ENCODE data around the gene CDC14B. TPM values are rescaled to one million over a fixed set of nuclear protein-coding genes. Genes with fewer than 3 reads are reported as not detected.

The CDC14B gene
- total and polyA plus RNA-seq, 2 of the 4 experiments (the other 2 are of a cell fraction), result 9.7 to 26.3 TPM

DNA sequence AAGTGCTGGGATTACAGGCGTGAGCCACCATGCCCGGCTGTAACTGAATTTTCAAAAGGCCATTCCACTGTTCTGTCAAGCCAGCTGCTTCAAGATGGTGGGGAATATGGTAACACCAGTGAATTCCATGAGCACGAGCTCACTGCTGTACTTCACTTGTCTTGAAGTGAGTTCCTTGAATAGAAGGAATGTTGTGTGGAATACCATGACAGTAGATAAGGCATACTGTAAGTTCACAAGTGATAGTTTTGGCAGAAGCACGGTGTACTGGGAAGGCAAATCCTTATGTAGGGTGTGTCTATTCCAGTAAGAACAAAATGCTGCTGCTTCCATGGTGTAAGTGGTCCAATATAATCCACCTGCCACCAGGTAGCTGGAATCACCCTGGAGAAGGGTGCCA lies 42.1 kb upstream of the CDC14B start:
- Histone ChIP-seq H2AK5ac (ENCODE audit: low read depth, low read length) (no peak overlapping the region), H2AFZ (replicated peaks; ENCODE audit: low read length, poor library complexity) (no peak overlapping the region), H3K27ac (ENCODE audit: insufficient read depth, low read length) (no peak overlapping the region), H3K18ac (ENCODE audit: low read depth, low read length) (no peak overlapping the region), H2BK15ac (ENCODE audit: low read depth, low read length) (no peak overlapping the region), H2BK20ac (ENCODE audit: low read depth, low read length) (peak overlapping the region; percentile 35; the same call in 1 of the 2 replicates), H3K9ac (ENCODE audit: low read depth, low read length) (no peak overlapping the region), H3K56ac (ENCODE audit: extremely low read depth, insufficient read depth, low read length) (no peak overlapping the region), H3K4me2 (ENCODE audit: low read depth, low read length) (no peak overlapping the region), H3K27me3 (ENCODE audit: control insufficient read depth, insufficient read depth, low read length) (no peaks in the 10 kb centered on the region; the same call in 1 of the 2 replicates), H3K14ac (replicated peaks; ENCODE audit: low read depth, low read length) (no peak overlapping the region), H4K5ac (ENCODE audit: low read depth, low read length) (no peak overlapping the region), H4K20me1 (ENCODE audit: insufficient read depth, low read length) (no peaks in the 10 kb centered on the region), H4K91ac (ENCODE audit: insufficient read depth, low read depth, low read length) (no peak overlapping the region), H3K9me3 (ENCODE audit: control insufficient read depth, insufficient read depth, low read length) (no peaks in the 10 kb centered on the region), H3K9me1 (ENCODE audit: insufficient read depth, low read length) (peaks cover 4% of the 10 kb centered on the region), H3K36me3 (ENCODE audit: control insufficient read depth, insufficient read depth, low read length) (no peaks in the 10 kb centered on the region), H3K4me3 (ENCODE audit: insufficient read depth, low read depth, low read length) (no peak overlapping the region), H3K79me1 (ENCODE audit: low read depth in 1 of 2, low read length in 2 of 2) (no peaks in the 10 kb centered on the region), H3K23ac (ENCODE audit: low read depth, low read length) (peak overlapping the region; percentile 31; the same call in 1 of the 2 replicates), H2BK120ac (ENCODE audit: low read depth, low read length) (no peak overlapping the region), H3K4ac (ENCODE audit: low read depth, low read length) (no peak overlapping the region), H2BK5ac (ENCODE audit: low read depth, low read length, poor library complexity, severe bottlenecking) (no peak overlapping the region), H2AK9ac (replicated peaks; ENCODE audit: low read depth, low read length, poor library complexity) (no peak overlapping the region), H3K4me1 (ENCODE audit: control insufficient read depth, insufficient read depth, low read length) (no peaks in the 10 kb centered on the region), H4K8ac (ENCODE audit: low read depth in 2 of 2, low read length in 2 of 2) (no peak overlapping the region)
- peak; percentile 70 for ATAC-seq (ENCODE audit: low read depth)
- ChIA-PET CTCF (no interaction called here), POLR2A (ENCODE audit: unreplicated experiment) (no interaction called here)
- intact Hi-C loops (cut with micrococcal nuclease) (no loop called here), dilution Hi-C loops (cut with HindIII; ENCODE audit: low sequenced_read_pairs, unreplicated experiment) (no loop called here), in situ Hi-C loops (cut with MboI; ENCODE audit: low sequenced_read_pairs) (no loop called here)
- no TSS peak for BruUV-seq (replicated peaks)
- TF ChIP-seq NFE2L2 (IDR thresholded peaks at IDR 0.05; ENCODE audit: low read depth, low read length) (no peak), CHD1 (IDR thresholded peaks at IDR 0.05; ENCODE audit: low read depth, low read length) (no peak), POLR2A (IDR thresholded peaks at IDR 0.05; ENCODE audit: low read depth, low read length) (no peak), CEBPB (IDR thresholded peaks at IDR 0.05; ENCODE audit: low read depth, low read length) (no peak), RAD21 (IDR thresholded peaks at IDR 0.05; ENCODE audit: low read length) (no peak), SMC3 (IDR thresholded peaks at IDR 0.05; ENCODE audit: low read depth, low read length) (no peak), FOS (IDR thresholded peaks at IDR 0.05; ENCODE audit: low read depth, low read length) (no peak), MXI1 (IDR thresholded peaks at IDR 0.05; ENCODE audit: borderline replicate concordance, low read depth, low read length) (no peak), MAFK (IDR thresholded peaks at IDR 0.05; ENCODE audit: low read depth, low read length) (no peak), RCOR1 (IDR thresholded peaks at IDR 0.05; ENCODE audit: insufficient replicate concordance, low read length) (no peak), RFX5 (IDR thresholded peaks at IDR 0.05; ENCODE audit: low read depth, low read length) (no peak), BHLHE40 (IDR thresholded peaks at IDR 0.05; ENCODE audit: low read depth, low read length) (no peak), MAZ (IDR thresholded peaks at IDR 0.05; ENCODE audit: borderline replicate concordance, low read depth, low read length) (no peak)
- TF ChIP-seq, protein P1, sequence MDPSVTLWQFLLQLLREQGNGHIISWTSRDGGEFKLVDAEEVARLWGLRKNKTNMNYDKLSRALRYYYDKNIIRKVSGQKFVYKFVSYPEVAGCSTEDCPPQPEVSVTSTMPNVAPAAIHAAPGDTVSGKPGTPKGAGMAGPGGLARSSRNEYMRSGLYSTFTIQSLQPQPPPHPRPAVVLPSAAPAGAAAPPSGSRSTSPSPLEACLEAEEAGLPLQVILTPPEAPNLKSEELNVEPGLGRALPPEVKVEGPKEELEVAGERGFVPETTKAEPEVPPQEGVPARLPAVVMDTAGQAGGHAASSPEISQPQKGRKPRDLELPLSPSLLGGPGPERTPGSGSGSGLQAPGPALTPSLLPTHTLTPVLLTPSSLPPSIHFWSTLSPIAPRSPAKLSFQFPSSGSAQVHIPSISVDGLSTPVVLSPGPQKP (IDR thresholded peaks at IDR 0.05; ENCODE audit: borderline replicate concordance, low read depth, low read length), result no peak
- TF ChIP-seq, protein P2, sequence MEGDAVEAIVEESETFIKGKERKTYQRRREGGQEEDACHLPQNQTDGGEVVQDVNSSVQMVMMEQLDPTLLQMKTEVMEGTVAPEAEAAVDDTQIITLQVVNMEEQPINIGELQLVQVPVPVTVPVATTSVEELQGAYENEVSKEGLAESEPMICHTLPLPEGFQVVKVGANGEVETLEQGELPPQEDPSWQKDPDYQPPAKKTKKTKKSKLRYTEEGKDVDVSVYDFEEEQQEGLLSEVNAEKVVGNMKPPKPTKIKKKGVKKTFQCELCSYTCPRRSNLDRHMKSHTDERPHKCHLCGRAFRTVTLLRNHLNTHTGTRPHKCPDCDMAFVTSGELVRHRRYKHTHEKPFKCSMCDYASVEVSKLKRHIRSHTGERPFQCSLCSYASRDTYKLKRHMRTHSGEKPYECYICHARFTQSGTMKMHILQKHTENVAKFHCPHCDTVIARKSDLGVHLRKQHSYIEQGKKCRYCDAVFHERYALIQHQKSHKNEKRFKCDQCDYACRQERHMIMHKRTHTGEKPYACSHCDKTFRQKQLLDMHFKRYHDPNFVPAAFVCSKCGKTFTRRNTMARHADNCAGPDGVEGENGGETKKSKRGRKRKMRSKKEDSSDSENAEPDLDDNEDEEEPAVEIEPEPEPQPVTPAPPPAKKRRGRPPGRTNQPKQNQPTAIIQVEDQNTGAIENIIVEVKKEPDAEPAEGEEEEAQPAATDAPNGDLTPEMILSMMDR (conservative IDR thresholded peaks at IDR 0.05; ENCODE audit: low read depth, low read length), result no peak
- TF ChIP-seq, protein P3, sequence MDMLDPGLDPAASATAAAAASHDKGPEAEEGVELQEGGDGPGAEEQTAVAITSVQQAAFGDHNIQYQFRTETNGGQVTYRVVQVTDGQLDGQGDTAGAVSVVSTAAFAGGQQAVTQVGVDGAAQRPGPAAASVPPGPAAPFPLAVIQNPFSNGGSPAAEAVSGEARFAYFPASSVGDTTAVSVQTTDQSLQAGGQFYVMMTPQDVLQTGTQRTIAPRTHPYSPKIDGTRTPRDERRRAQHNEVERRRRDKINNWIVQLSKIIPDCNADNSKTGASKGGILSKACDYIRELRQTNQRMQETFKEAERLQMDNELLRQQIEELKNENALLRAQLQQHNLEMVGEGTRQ (IDR thresholded peaks at IDR 0.05; ENCODE audit: low read depth, low read length), result no peak
- 100% methylated on average over 1 of the region's 4 CpGs; no CpG with 5 or more reads in 1 of the 2 experiments for WGBS, 2 experiments (ENCODE audit: extremely low coverage in 2 of 2, insufficient read length in 1 of 2)
- DNase-seq, result peak; percentile 73

Data from IMR-90 (cell line).